ENCODE data around the gene BMP8B. TPM values are rescaled to one million over a fixed set of nuclear protein-coding genes. Genes with fewer than 3 reads are reported as not detected.

Gene BMP8B
- total RNA-seq, 4 donors from 2014 or later = 0.12 to 0.31 (median 0.15) TPM; not detected in 1

GRCh38 chr1:39759436-39759726, 29.3 kb downstream of the BMP8B start:
- H3K36me3 ChIP-seq = peaks cover 0 to 39% of the 10 kb centered on the region in 2 donors
- H3K4me1 ChIP-seq = no peaks in the 10 kb centered on the region
- no peak overlapping the region for H3K4me3 ChIP-seq
- intact Hi-C loops (cut with DNase I; ENCODE audit: low total_unique reads) = no loop called here
- H3K27ac ChIP-seq = no peak overlapping the region
- in situ Hi-C loops (cut with MboI; ENCODE audit: low sequenced_read_pairs in 4 of 4) = no loop called here
- no peaks in the 10 kb centered on the region for H3K9me3 ChIP-seq
- DNase-seq = no peak
- no peak for TF ChIP-seq CTCF (IDR thresholded peaks at IDR 0.05 in 4 of 5, conservative IDR thresholded peaks at IDR 0.05 in 1 of 5)
- no peak for TF ChIP-seq POLR2A (IDR thresholded peaks at IDR 0.05)
- no peak for ATAC-seq
- H3K27me3 ChIP-seq = no peaks in the 10 kb centered on the region

GRCh38 chr1:39758556-39759435, 29.9 kb downstream of the BMP8B start:
- no peak for ATAC-seq
- Histone ChIP-seq H3K4me1 (no peaks in the 10 kb centered on the region), H3K27me3 (no peaks in the 10 kb centered on the region), H3K36me3 (peaks cover 0 to 45% of the 10 kb centered on the region in 2 donors), H3K4me3 (no peak overlapping the region), H3K27ac (no peak overlapping the region), H3K9me3 (no peaks in the 10 kb centered on the region)
- no peak for DNase-seq
- no peak for TF ChIP-seq CTCF (IDR thresholded peaks at IDR 0.05 in 4 of 5, conservative IDR thresholded peaks at IDR 0.05 in 1 of 5)
- no peak for TF ChIP-seq POLR2A (IDR thresholded peaks at IDR 0.05)
- in situ Hi-C loops (cut with MboI; ENCODE audit: low sequenced_read_pairs in 4 of 4) (no loop called here), intact Hi-C loops (cut with DNase I; ENCODE audit: low total_unique reads) (no loop called here)

DNA sequence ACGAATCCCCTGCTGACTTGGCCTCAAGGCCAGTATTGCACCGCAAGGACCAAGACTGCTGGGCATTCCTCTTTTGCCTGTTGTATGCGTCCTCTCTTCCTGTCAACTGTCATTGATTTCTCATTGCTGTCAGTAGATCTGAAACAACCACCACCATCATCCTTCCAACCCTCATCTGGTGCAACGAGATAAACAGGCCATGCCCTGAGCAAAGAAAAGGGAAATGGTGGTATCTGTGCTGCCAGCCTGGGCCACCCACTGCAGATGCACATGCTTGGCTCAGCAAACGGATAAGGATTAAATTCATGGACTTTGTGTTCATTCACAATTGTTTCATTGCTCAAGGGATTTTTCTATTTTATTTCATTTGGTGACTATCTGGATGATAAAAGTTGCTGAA, 31.2 kb downstream of the BMP8B start:
- Histone ChIP-seq H3K4me1 (no peaks in the 10 kb centered on the region), H3K36me3 (peaks cover 0 to 58% of the 10 kb centered on the region in 2 donors), H3K27me3 (no peaks in the 10 kb centered on the region), H3K9me3 (no peaks in the 10 kb centered on the region), H3K4me3 (no peak overlapping the region), H3K27ac (no peak overlapping the region)
- no peak for ATAC-seq
- intact Hi-C loops (cut with DNase I; ENCODE audit: low total_unique reads) (no loop called here), in situ Hi-C loops (cut with MboI; ENCODE audit: low sequenced_read_pairs in 4 of 4) (no loop called here)
- DNase-seq = no peak
- TF ChIP-seq POLR2A (IDR thresholded peaks at IDR 0.05) (no peak), CTCF (IDR thresholded peaks at IDR 0.05 in 4 of 5, conservative IDR thresholded peaks at IDR 0.05 in 1 of 5) (no peak)

GRCh38 chr1:39755965-39756659, 32.6 kb downstream of the BMP8B start:
- in situ Hi-C loops (cut with MboI; ENCODE audit: low sequenced_read_pairs in 4 of 4) (no loop called here), intact Hi-C loops (cut with DNase I; ENCODE audit: low total_unique reads) (no loop called here)
- no peak overlapping the region for H3K4me3 ChIP-seq
- ATAC-seq (no peak), DNase-seq (no peak)
- no peaks in the 10 kb centered on the region for H3K9me3 ChIP-seq
- H3K27ac ChIP-seq = no peak overlapping the region
- TF ChIP-seq CTCF (IDR thresholded peaks at IDR 0.05 in 4 of 5, conservative IDR thresholded peaks at IDR 0.05 in 1 of 5) (no peak), POLR2A (IDR thresholded peaks at IDR 0.05) (no peak)
- no peaks in the 10 kb centered on the region for H3K4me1 ChIP-seq
- H3K27me3 ChIP-seq = no peaks in the 10 kb centered on the region
- peaks cover 0 to 72% of the 10 kb centered on the region in 2 donors for H3K36me3 ChIP-seq

Data from gastrocnemius medialis (tissue), 4 donors.